B cell (primary cell): ENCODE results near the gene MFSD12. TPM values are rescaled to one million over a fixed set of nuclear protein-coding genes. Genes with fewer than 3 reads are reported as not detected.

Experiments used
- ATAC-seq: fragments of 200-7000 bp; cut with Tn5 transposase; one replicate; pipeline ENCODE4 v1.10.0; 2021; ENCODE audit warnings: low read depth, mild to moderate bottlenecking, moderate number of reproducible peaks, moderate library complexity
- CTCF ChIA-PET: fragments of 350-600 bp; sonication (Branson Sonifier 250); formaldehyde crosslinking; loops from one replicate; lab custom pipeline; 2021; ENCODE audit warnings: antibody characterized with exemption, inconsistent platforms; lab: Charles Lee
- POLR2A ChIA-PET: fragments of 350-600 bp; sonication (Branson Sonifier 250); formaldehyde crosslinking; loops from one replicate; lab custom pipeline; 2021; ENCODE audit warnings: antibody characterized with exemption; lab: Charles Lee
- DNase-seq: peaks from one replicate; pipeline ENCODE4 v3.0.0; 2013
- H2AFZ ChIP-seq: 2 replicates; pipeline ENCODE4 v1.6.1; 2012; ENCODE audit warnings: mild to moderate bottlenecking, low read depth, low read length; ENCODE audit not compliant: insufficient read depth, poor library complexity, severe bottlenecking
- H3K27ac ChIP-seq, 2 donors: 1 replicate in 1 of 2; 2 replicates in 1 of 2; pipeline ENCODE4 v1.5.1; 2012 to 2013; ENCODE audit warnings: low read length in 2 of 2, mild to moderate bottlenecking in 2 of 2, moderate library complexity in 1 of 2
- H3K27me3 ChIP-seq, 4 experiments: fragments of 200-600 bp in 1 of 4; sonication (generic) in 1 of 4; replicated peaks in 1 of 4; 1 replicate in 2 of 4; 2 replicates in 2 of 4; pipeline versions ENCODE4 v1.6.1 to v1.7.0; 2013 to 2016; ENCODE audit warnings: low read length in 3 of 4, mild to moderate bottlenecking in 2 of 4, mixed read lengths in 1 of 4, moderate library complexity in 1 of 4; ENCODE audit not compliant: insufficient read depth in 4 of 4, control insufficient read depth in 3 of 4; ENCODE audit errors: control extremely low read depth in 1 of 4
- H3K36me3 ChIP-seq, 2 experiments: replicated peaks in 1 of 2; 1 replicate in 1 of 2; 2 replicates in 1 of 2; pipeline versions ENCODE4 v1.6.1 to v1.7.1; 2013; ENCODE audit warnings: low read length in 1 of 2; ENCODE audit not compliant: insufficient read depth in 2 of 2, control insufficient read depth in 1 of 2; ENCODE audit errors: control extremely low read depth in 1 of 2, extremely low read depth in 1 of 2
- H3K4me1 ChIP-seq, 2 donors: fragments of 200-600 bp in 1 of 2; sonication (generic) in 1 of 2; 1 replicate in 1 of 2; 2 replicates in 1 of 2; pipeline versions ENCODE4 v1.5.1 to v1.6.1; 2013 to 2017; ENCODE audit warnings: low read length in 2 of 2; ENCODE audit not compliant: control insufficient read depth in 2 of 2, insufficient read depth in 2 of 2
- H3K4me2 ChIP-seq: replicated peaks from 2 replicates; pipeline ENCODE3; 2012; ENCODE audit warnings: mild to moderate bottlenecking, low read depth, low read length; ENCODE audit not compliant: poor library complexity, severe bottlenecking
- H3K4me3 ChIP-seq, 5 experiments: fragments of 200-600 bp in 1 of 5; sonication (generic) in 1 of 5; 1 replicate in 3 of 5; 2 replicates in 2 of 5; pipeline versions ENCODE4 v1.5.1 to v1.7.0; 2011 to 2016; ENCODE audit warnings: low read length in 4 of 5, mild to moderate bottlenecking in 4 of 5, low read depth in 2 of 5, control low read depth in 1 of 5, moderate library complexity in 1 of 5; ENCODE audit not compliant: insufficient read depth in 1 of 5; ENCODE audit errors: control extremely low read depth in 1 of 5, extremely low read depth in 1 of 5
- H3K79me2 ChIP-seq: fragments of 200-600 bp; sonication (generic); one replicate; pipeline ENCODE4 v1.6.0; 2016; ENCODE audit warnings: low read length; ENCODE audit not compliant: control insufficient read depth, insufficient read depth
- H3K9ac ChIP-seq: fragments of 200-600 bp; sonication (generic); 2 replicates; pipeline ENCODE4 v1.6.1; 2017; ENCODE audit warnings: mild to moderate bottlenecking, low read length, moderate library complexity
- H3K9me3 ChIP-seq, 3 donors: one replicate each; pipeline versions ENCODE4 v1.6.1 to v1.7.1; 2013; ENCODE audit warnings: low read length in 2 of 3; ENCODE audit not compliant: control insufficient read depth in 2 of 3, insufficient read depth in 1 of 3; ENCODE audit errors: control extremely low read depth in 1 of 3
- H4K20me1 ChIP-seq: 2 replicates; pipeline ENCODE4 v1.6.0; 2012; ENCODE audit warnings: mild to moderate bottlenecking, low read length; ENCODE audit not compliant: insufficient read depth, control insufficient read depth, poor library complexity, severe bottlenecking
- H3K27ac Mint-ChIP-seq: one replicate; pipeline ENCODE4 v1.8.0; 2021; ENCODE audit warnings: mixed read lengths
- H3K27me3 Mint-ChIP-seq: one replicate; pipeline ENCODE4 v1.8.0; 2021; ENCODE audit warnings: mixed read lengths
- H3K4me1 Mint-ChIP-seq: one replicate; pipeline ENCODE4 v1.8.0; 2021; ENCODE audit warnings: mixed read lengths
- H3K4me3 Mint-ChIP-seq: one replicate; pipeline ENCODE4 v1.8.0; 2021; ENCODE audit warnings: mixed read lengths
- H3K9me3 Mint-ChIP-seq: one replicate; pipeline ENCODE4 v1.8.0; 2022; ENCODE audit warnings: mixed read lengths; ENCODE audit not compliant: insufficient read depth
- EZH2 ChIP-seq: IDR thresholded peaks from 2 replicates; pipeline ENCODE4 v1.6.1; 2012; ENCODE audit warnings: borderline replicate concordance, low read depth, mild to moderate bottlenecking, moderate library complexity, low read length; ENCODE audit not compliant: insufficient read depth, poor library complexity, severe bottlenecking
- WGBS: methylation state at CpG from one replicate; pipeline ENCODE4 v1.1.5; 2013; ENCODE audit warnings: missing lambda C conversion rate; ENCODE audit not compliant: insufficient coverage; 5-methylcytosine and 5-hydroxymethylcytosine counted together
- intact Hi-C: fragments of 100-400 bp; cut with micrococcal nuclease; formaldehyde crosslinking; loops from one replicate; pipeline ENCODE4 v1.10.0; 2022
- polyA minus RNA-seq: library from RNA; depleted of rRNA, polyadenylated mRNA; stranded (reverse); fragments of >200 nt; gene quantifications from 2 replicates; pipeline ENCODE4 v1.2.3, GENCODE V29; 2012
- polyA plus RNA-seq: library from polyadenylated mRNA; depleted of rRNA; stranded (reverse); fragments of >200 nt; gene quantifications from 2 replicates; pipeline ENCODE4 v1.2.3, GENCODE V29; 2012
- total RNA-seq, 2 donors: library from RNA; stranded (reverse); fragments of 120-200 nt in 1 of 2; gene quantifications; 1 replicate in 1 of 2; 2 replicates in 1 of 2; pipeline versions ENCODE4 v1.2.3 to v1.2.4, GENCODE V29; 2013 to 2022
- TF ChIP-seq, protein P1 (sequence below): fragments of 200-600 bp; IDR thresholded peaks from one replicate; pipeline ENCODE4 v1.8.0; 2022; ENCODE audit warnings: antibody characterized with exemption, mild to moderate bottlenecking

Gene MFSD12
- total RNA-seq: 99.6 and 100 TPM in 2 replicates
- total RNA-seq (2013): 29.4 TPM
- polyA plus RNA-seq: 133 and 154 TPM in 2 replicates
- polyA minus RNA-seq: 62.8 and 81.2 TPM in 2 replicates

- Histone ChIP-seq H3K4me1 (peaks cover 42 to 60% of the 10 kb centered on the region in 2 donors), H3K36me3 (no peaks in the 10 kb centered on the region), H2AFZ (peak within 1 kb of the TSS; percentile 93), H3K4me2 (peak within 1 kb of the TSS; percentile 93), H4K20me1 (peaks cover 16% of the 10 kb centered on the region), H3K9me3 (no peaks in the 10 kb centered on the region), H3K27ac (peak within 1 kb of the TSS; percentile 48 to 87), H3K9ac (peak within 1 kb of the TSS; percentile 72), H3K4me3 (peak within 1 kb of the TSS; percentile 36 to 87 (median 72)), H3K79me2 (peaks cover 42% of the 10 kb centered on the region), H3K27me3 (no peaks in the 10 kb centered on the region)
- peak; percentile 95 for DNase-seq
- CTCF ChIA-PET: interaction anchor here (1.0 to 3.3 kb wide), 5 partner anchors 9 to 51 kb away, joined by 3 to 37 read pairs (median 6); partner anchors contain the start of gene GIPC3
- POLR2A ChIA-PET: no interaction called here
- TF ChIP-seq EZH2: no peak
- TF ChIP-seq, protein P1, sequence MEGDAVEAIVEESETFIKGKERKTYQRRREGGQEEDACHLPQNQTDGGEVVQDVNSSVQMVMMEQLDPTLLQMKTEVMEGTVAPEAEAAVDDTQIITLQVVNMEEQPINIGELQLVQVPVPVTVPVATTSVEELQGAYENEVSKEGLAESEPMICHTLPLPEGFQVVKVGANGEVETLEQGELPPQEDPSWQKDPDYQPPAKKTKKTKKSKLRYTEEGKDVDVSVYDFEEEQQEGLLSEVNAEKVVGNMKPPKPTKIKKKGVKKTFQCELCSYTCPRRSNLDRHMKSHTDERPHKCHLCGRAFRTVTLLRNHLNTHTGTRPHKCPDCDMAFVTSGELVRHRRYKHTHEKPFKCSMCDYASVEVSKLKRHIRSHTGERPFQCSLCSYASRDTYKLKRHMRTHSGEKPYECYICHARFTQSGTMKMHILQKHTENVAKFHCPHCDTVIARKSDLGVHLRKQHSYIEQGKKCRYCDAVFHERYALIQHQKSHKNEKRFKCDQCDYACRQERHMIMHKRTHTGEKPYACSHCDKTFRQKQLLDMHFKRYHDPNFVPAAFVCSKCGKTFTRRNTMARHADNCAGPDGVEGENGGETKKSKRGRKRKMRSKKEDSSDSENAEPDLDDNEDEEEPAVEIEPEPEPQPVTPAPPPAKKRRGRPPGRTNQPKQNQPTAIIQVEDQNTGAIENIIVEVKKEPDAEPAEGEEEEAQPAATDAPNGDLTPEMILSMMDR: no peak
- H3K27ac Mint-ChIP-seq: peak within 1 kb of the TSS; percentile 94
- H3K9me3 Mint-ChIP-seq: no peaks in the 10 kb centered on the region
- H3K4me3 Mint-ChIP-seq: peak within 1 kb of the TSS; percentile 99
- peak; percentile 88 for ATAC-seq
- H3K4me1 Mint-ChIP-seq: peaks cover 43% of the 10 kb centered on the region
- no peaks in the 10 kb centered on the region for H3K27me3 Mint-ChIP-seq
- WGBS: under 1% methylated on average over 80 of the region's 81 CpGs
- intact Hi-C loops: loop anchor here (1.0 to 5.0 kb wide), 4 partner anchors 15 to 205 kb away; partner anchors contain the start of genes APBA3, HMG20B, MRPL54 and TBXA2R
Observed at GRCh38 chr19:3557461-3558248, at the start of gene MFSD12. Gene MFSD12, minus strand, starts transcription at chr19:3557586. Its CDS starts 183 bp downstream, at chr19:3557403.
